HepG2 (cell line): ENCODE results near the gene NAV3.

ENCODE experiments used
- KAT2B ChIP-seq: fragments of 150-350 bp; IDR thresholded peaks from 2 replicates; pipeline ENCODE4 v1.6.1; 2014; ENCODE audit warnings: low read depth, low read length, borderline replicate concordance
- KDM1A ChIP-seq: IDR thresholded peaks from 2 replicates; pipeline ENCODE4 v1.6.1; 2016; ENCODE audit warnings: missing compliant biosample characterization
- MAFK ChIP-seq, 2 experiments: IDR thresholded peaks in 1 of 2; conservative IDR thresholded peaks in 1 of 2; 2 replicates each; pipeline ENCODE4 v1.6.1; 2011; ENCODE audit warnings: improper control_type of control experiment in 2 of 2, low read length in 2 of 2
- MXI1 ChIP-seq: IDR thresholded peaks from 3 replicates; pipeline ENCODE4 v1.6.1; 2012; ENCODE audit warnings: low read depth, low read length, inconsistent platforms, borderline replicate concordance
- PITX1 ChIP-seq: sonication (generic); formaldehyde crosslinking; IDR thresholded peaks from 2 replicates; pipeline ENCODE4 v1.5.1; 2020; ENCODE audit warnings: mild to moderate bottlenecking, missing genetic modification reagents
- ZBTB7A ChIP-seq: sonication (generic); formaldehyde crosslinking; IDR thresholded peaks from 2 replicates; pipeline ENCODE4 v1.8.0; 2022; ENCODE audit warnings: mild to moderate bottlenecking, missing genetic modification reagents
- ZFP1 ChIP-seq: IDR thresholded peaks from 2 replicates; pipeline ENCODE4 v1.6.1; 2016
- ZFP82 ChIP-seq: sonication (generic); formaldehyde crosslinking; IDR thresholded peaks from 2 replicates; pipeline ENCODE4 v1.5.1; 2020; ENCODE audit warnings: mild to moderate bottlenecking, missing genetic modification reagents, borderline replicate concordance
- ZNF850 ChIP-seq: sonication (generic); formaldehyde crosslinking; conservative IDR thresholded peaks from 2 replicates; pipeline ENCODE4 v1.9.0; 2021; ENCODE audit warnings: mild to moderate bottlenecking, missing genetic modification reagents
- TF ChIP-seq, protein P1 (sequence below): sonication (generic); formaldehyde crosslinking; IDR thresholded peaks from 2 replicates; pipeline ENCODE4 v1.5.0; 2020; ENCODE audit warnings: mild to moderate bottlenecking, missing genetic modification reagents, moderate library complexity
- TF ChIP-seq, protein P2 (sequence below): sonication (generic); formaldehyde crosslinking; conservative IDR thresholded peaks from 2 replicates; pipeline ENCODE4 v1.8.0; 2022; ENCODE audit warnings: mild to moderate bottlenecking, moderate library complexity, missing genetic modification reagents

DNA sequence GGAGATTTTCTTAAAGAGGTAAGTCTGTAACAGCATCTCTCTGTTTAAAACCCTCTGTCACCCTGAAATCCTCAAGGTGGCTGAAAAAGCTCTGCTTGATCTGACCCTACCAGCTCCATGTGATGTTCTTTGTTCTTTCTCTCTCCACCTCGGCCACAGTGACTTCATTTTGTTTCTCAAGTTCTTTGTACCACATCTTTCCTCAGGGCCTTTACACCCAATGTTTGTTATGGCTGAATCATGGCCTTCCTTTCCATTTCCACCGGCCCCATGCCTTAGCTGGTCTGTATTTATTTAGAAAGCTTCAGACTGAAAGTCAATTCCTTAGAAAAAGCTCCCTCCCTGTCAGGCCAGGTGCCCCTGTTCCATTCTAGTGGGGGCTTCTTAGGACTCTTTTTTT is 431.2 kb downstream of the NAV3 start:
- no peak for TF ChIP-seq KDM1A (CRISPR knock-in tag)
- no peak for TF ChIP-seq MXI1
- no peak for TF ChIP-seq PITX1 (CRISPR knock-in tag)
- TF ChIP-seq KAT2B, result no peak
- no peak for TF ChIP-seq ZNF850 (CRISPR knock-in tag)
- TF ChIP-seq, protein P1, sequence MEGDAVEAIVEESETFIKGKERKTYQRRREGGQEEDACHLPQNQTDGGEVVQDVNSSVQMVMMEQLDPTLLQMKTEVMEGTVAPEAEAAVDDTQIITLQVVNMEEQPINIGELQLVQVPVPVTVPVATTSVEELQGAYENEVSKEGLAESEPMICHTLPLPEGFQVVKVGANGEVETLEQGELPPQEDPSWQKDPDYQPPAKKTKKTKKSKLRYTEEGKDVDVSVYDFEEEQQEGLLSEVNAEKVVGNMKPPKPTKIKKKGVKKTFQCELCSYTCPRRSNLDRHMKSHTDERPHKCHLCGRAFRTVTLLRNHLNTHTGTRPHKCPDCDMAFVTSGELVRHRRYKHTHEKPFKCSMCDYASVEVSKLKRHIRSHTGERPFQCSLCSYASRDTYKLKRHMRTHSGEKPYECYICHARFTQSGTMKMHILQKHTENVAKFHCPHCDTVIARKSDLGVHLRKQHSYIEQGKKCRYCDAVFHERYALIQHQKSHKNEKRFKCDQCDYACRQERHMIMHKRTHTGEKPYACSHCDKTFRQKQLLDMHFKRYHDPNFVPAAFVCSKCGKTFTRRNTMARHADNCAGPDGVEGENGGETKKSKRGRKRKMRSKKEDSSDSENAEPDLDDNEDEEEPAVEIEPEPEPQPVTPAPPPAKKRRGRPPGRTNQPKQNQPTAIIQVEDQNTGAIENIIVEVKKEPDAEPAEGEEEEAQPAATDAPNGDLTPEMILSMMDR (CRISPR knock-in tag), result no peak
- TF ChIP-seq, protein P2, sequence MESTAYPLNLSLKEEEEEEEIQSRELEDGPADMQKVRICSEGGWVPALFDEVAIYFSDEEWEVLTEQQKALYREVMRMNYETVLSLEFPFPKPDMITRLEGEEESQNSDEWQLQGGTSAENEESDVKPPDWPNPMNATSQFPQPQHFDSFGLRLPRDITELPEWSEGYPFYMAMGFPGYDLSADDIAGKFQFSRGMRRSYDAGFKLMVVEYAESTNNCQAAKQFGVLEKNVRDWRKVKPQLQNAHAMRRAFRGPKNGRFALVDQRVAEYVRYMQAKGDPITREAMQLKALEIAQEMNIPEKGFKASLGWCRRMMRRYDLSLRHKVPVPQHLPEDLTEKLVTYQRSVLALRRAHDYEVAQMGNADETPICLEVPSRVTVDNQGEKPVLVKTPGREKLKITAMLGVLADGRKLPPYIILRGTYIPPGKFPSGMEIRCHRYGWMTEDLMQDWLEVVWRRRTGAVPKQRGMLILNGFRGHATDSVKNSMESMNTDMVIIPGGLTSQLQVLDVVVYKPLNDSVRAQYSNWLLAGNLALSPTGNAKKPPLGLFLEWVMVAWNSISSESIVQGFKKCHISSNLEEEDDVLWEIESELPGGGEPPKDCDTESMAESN, result no peak
- no peak for TF ChIP-seq ZFP1 (CRISPR knock-in tag)
- TF ChIP-seq MAFK (conservative IDR thresholded peaks at IDR 0.05 in 1 of 2, IDR thresholded peaks at IDR 0.05 in 1 of 2; ENCODE audit: low read length in 2 of 2), result no peak
- no peak for TF ChIP-seq ZBTB7A (CRISPR knock-in tag)
- TF ChIP-seq ZFP82, result no peak
